HG02623 (cell line): ENCODE results near the gene OR6K6.

Source experiments
- ATAC-seq: cut with Tn5 transposase; IDR thresholded peaks from one replicate; pipeline ENCODE4 v1.9.1; 2021; ENCODE audit warnings: moderate library complexity; ENCODE audit not compliant: unreplicated experiment

OR6K6 gene

DNA sequence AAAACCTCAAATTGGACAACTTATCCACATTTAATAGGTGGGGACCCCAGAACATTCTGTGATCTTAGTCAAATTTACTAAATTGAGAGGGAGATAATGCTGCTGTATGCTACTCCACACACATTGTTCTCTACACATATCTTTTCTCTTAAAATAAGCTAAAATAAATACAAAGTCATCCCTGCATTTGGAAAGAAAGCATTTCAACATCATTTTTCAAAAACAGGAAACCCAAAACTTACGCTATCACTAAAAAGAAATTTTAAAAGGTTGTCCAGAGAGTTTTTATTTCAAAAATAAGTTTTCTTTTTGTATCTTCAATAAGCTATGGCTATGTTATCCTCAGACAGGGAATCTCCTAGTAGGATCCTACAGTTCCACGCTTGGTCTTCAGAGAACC, 46.0 kb downstream of the OR6K6 start:
- no peak for ATAC-seq

DNA sequence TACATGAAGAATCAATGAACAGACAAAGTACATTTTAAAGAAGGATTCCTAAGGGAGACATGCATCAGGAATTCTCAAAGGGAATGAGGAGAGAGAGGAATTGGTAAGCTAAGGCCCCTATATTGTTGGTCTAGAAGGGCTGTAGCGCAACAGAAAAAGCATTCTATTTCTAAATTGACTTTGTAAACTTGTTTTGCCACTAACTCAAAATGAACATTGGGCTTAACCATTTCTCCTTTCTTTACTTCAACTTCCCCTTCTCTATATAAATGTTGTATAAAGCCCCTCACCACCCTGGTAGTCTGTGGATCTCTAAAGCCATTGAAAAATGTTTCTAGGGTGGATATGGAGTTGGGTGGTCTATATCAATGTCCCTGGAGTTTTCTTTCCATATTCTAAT, 46.9 kb downstream of the OR6K6 start:
- ATAC-seq: no peak

DNA sequence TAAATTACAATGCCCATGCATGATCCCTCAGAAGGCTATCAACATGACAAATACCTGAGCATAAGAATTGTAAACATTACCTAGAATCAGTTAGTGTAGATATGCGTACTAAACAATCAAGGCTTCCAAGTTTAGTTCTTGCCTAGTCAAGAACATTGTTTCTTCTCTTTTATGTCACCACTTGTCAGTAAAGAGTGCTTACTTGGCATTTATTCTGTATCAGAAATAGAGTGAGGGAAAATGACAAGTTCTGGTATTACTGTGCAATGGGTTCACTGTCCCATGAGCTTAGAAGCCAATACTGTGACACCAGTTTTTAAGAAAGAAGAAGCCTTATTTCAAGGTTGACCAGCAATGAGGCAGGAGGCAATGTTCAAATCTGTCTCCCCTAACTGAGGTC, 49.2 kb downstream of the OR6K6 start:
- ATAC-seq: no peak
